ENCODE data around the gene ATXN10. TPM values are rescaled to one million over a fixed set of nuclear protein-coding genes. Genes with fewer than 3 reads are reported as not detected.
"Not testable (repeated sequence)": the region's sequence is repeated elsewhere in the genome, so short reads cannot be mapped to it uniquely, and the experiment has no call there.

The ATXN10 gene
- polyA plus RNA-seq, 3 donors, result 60.1 to 106 (median 92.4) TPM

DNA sequence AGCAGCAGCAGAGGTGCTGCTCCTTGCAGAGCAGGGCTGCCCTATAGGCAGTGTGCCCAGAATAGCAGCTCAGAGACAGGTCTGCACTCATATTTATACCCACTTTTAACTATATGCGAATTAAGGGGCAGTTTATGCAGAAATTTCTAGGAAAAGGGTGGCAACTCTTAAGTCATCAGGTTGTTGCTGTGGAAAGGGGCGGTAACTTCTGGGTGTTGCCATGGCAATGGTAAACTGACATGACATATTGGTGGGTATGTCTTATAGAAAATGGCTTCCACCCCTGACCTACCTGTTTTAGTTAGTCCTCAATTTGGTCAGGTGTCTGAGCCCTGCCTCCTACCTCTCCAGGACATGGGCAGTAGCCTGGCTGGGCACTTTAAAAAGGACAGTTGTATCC, 122.3 kb downstream of the ATXN10 start:
- no peak overlapping the region for H3K4me3 Mint-ChIP-seq
- Histone ChIP-seq H4K20me1 (ENCODE audit: insufficient read depth, low read length) (no peaks in the 10 kb centered on the region), H3K4me3 (replicated peaks in 1 of 3; ENCODE audit: low read depth in 2 of 3, low read length in 3 of 3) (no peak overlapping the region), H3K4me1 (ENCODE audit: control insufficient read depth in 1 of 2, insufficient read depth in 2 of 2, low read length in 2 of 2) (no peaks in the 10 kb centered on the region), H3K27ac (ENCODE audit: low read depth in 1 of 2, low read length in 2 of 2) (no peak overlapping the region), H3K9ac (ENCODE audit: insufficient read depth, low read length, poor library complexity, severe bottlenecking) (no peak overlapping the region), H3K36me3 (replicated peaks in 1 of 2; ENCODE audit: control insufficient read depth in 1 of 2, insufficient read depth in 2 of 2, low read length in 2 of 2) (peaks cover 4 to 45% of the 10 kb centered on the region in 2 donors), H3K79me2 (ENCODE audit: insufficient read depth, low read length) (no peaks in the 10 kb centered on the region), H3K27me3 (ENCODE audit: control insufficient read depth in 2 of 2, insufficient read depth in 2 of 2, low read length in 2 of 2) (no peaks in the 10 kb centered on the region), H3K4me2 (replicated peaks; ENCODE audit: extremely low read depth, low read length, poor library complexity, severe bottlenecking) (no peak overlapping the region), H3K9me3 (replicated peaks in 1 of 2; ENCODE audit: control insufficient read depth in 1 of 2, insufficient read depth in 1 of 2, low read length in 2 of 2) (peaks cover 26 to 40% of the 10 kb centered on the region in 2 donors), H2AFZ (ENCODE audit: insufficient read depth, low read depth, low read length, poor library complexity, severe bottlenecking) (no peak overlapping the region)
- H3K36me3 Mint-ChIP-seq, result peaks cover 45 to 63% of the 10 kb centered on the region in 2 donors
- no peak overlapping the region for H3K27ac Mint-ChIP-seq
- WGBS (ENCODE audit: insufficient coverage), result no CpG with 5 or more reads among the region's 2 CpGs
- no peaks in the 10 kb centered on the region for H3K4me1 Mint-ChIP-seq
- peaks cover 33 to 46% (median 40%) of the 10 kb centered on the region in 7 donors for H3K9me3 Mint-ChIP-seq
- intact Hi-C loops (cut with micrococcal nuclease), result no loop called here
- TF ChIP-seq, protein P1, sequence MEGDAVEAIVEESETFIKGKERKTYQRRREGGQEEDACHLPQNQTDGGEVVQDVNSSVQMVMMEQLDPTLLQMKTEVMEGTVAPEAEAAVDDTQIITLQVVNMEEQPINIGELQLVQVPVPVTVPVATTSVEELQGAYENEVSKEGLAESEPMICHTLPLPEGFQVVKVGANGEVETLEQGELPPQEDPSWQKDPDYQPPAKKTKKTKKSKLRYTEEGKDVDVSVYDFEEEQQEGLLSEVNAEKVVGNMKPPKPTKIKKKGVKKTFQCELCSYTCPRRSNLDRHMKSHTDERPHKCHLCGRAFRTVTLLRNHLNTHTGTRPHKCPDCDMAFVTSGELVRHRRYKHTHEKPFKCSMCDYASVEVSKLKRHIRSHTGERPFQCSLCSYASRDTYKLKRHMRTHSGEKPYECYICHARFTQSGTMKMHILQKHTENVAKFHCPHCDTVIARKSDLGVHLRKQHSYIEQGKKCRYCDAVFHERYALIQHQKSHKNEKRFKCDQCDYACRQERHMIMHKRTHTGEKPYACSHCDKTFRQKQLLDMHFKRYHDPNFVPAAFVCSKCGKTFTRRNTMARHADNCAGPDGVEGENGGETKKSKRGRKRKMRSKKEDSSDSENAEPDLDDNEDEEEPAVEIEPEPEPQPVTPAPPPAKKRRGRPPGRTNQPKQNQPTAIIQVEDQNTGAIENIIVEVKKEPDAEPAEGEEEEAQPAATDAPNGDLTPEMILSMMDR (IDR thresholded peaks at IDR 0.05), result no peak
- peaks cover 0 to 1% (median 0%) of the 10 kb centered on the region in 3 donors for H3K27me3 Mint-ChIP-seq (ENCODE audit: low read depth in 3 of 3)
- no peak for DNase-seq

DNA sequence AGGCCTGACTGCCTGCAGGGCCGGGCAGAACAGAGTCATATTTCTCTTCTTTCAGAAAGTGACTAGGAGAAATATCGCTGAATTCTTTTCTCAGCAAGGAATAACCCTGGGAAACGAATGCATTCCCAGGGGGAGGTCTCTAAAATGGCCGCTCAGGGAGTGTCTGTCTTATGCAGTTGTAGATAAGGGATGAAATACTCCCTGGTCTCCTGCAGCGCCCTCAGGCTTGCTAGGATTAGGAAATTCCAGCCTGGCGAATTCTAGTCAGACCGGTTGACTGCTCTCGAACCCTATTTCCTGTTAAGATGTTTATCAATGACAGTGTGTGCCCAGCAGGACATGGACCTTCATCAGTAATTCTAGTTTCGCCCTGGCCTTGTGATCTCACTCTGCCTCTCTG, 124.4 kb downstream of the ATXN10 start:
- WGBS (ENCODE audit: insufficient coverage), result 100% methylated on average over 7 of the region's 9 CpGs
- Mint-ChIP-seq H3K36me3 (peaks cover 56 to 61% of the 10 kb centered on the region in 2 donors), H3K9me3 (peaks cover 34 to 49% (median 43%) of the 10 kb centered on the region in 7 donors)
- H3K27ac ChIP-seq (ENCODE audit: low read depth in 1 of 2, low read length in 2 of 2); H3K4me3 Mint-ChIP-seq; H3K4me1 ChIP-seq (ENCODE audit: control insufficient read depth in 1 of 2, insufficient read depth in 2 of 2, low read length in 2 of 2); intact Hi-C loops (cut with micrococcal nuclease); H3K4me1 Mint-ChIP-seq; DNase-seq; H3K27me3 Mint-ChIP-seq (ENCODE audit: low read depth in 3 of 3); H2AFZ ChIP-seq (ENCODE audit: insufficient read depth, low read depth, low read length, poor library complexity, severe bottlenecking); H4K20me1 ChIP-seq (ENCODE audit: insufficient read depth, low read length); H3K9ac ChIP-seq (ENCODE audit: insufficient read depth, low read length, poor library complexity, severe bottlenecking); H3K4me2 ChIP-seq (replicated peaks; ENCODE audit: extremely low read depth, low read length, poor library complexity, severe bottlenecking); H3K27me3 ChIP-seq (ENCODE audit: control insufficient read depth in 2 of 2, insufficient read depth in 2 of 2, low read length in 2 of 2); H3K79me2 ChIP-seq (ENCODE audit: insufficient read depth, low read length); H3K27ac Mint-ChIP-seq; H3K4me3 ChIP-seq (replicated peaks in 1 of 3; ENCODE audit: low read depth in 2 of 3, low read length in 3 of 3): not testable (repeated sequence)
- Histone ChIP-seq H3K36me3 (replicated peaks in 1 of 2; ENCODE audit: control insufficient read depth in 1 of 2, insufficient read depth in 2 of 2, low read length in 2 of 2) (peaks cover 4 to 51% of the 10 kb centered on the region in 2 donors), H3K9me3 (replicated peaks in 1 of 2; ENCODE audit: control insufficient read depth in 1 of 2, insufficient read depth in 1 of 2, low read length in 2 of 2) (peaks cover 31 to 40% of the 10 kb centered on the region in 2 donors)

Measured in CD14-positive monocyte (primary cell).